Lung (tissue), 12 donors: Measurements from ENCODE around the gene PARD3B. TPM values are rescaled to one million over a fixed set of nuclear protein-coding genes. Genes with fewer than 3 reads are reported as not detected.

ENCODE experiments used
- ATAC-seq: fragments of 200-7000 bp; cut with Tn5 transposase; one replicate; pipeline ENCODE4 v1.9.1; 2020; ENCODE audit warnings: moderate number of reproducible peaks; ENCODE audit not compliant: insufficient read depth, low FRiP score
- DNase-seq, 3 donors: peaks; one replicate each; pipeline ENCODE4 v3.0.0-alpha.2; 2013 to 2017
- H3K27ac ChIP-seq, 2 donors: one replicate each; pipeline ENCODE4 v1.5.1; 2013; ENCODE audit warnings: mild to moderate bottlenecking in 2 of 2, moderate library complexity in 2 of 2, control low read depth in 1 of 2, inconsistent platforms in 1 of 2, low read depth in 1 of 2, low read length in 1 of 2
- H3K27me3 ChIP-seq, 3 donors: one replicate each; pipeline ENCODE4 v1.5.1; 2013; ENCODE audit warnings: low read length in 2 of 3; ENCODE audit not compliant: control insufficient read depth in 3 of 3, insufficient read depth in 3 of 3
- H3K36me3 ChIP-seq, 4 donors: one replicate each; pipeline ENCODE4 v1.5.1; 2013; ENCODE audit warnings: low read length in 4 of 4, mild to moderate bottlenecking in 1 of 4, moderate library complexity in 1 of 4; ENCODE audit not compliant: control insufficient read depth in 4 of 4, insufficient read depth in 4 of 4
- H3K4me1 ChIP-seq, 5 donors: one replicate each; pipeline ENCODE4 v1.5.1; 2013; ENCODE audit warnings: low read length in 5 of 5, mild to moderate bottlenecking in 2 of 5, moderate library complexity in 1 of 5; ENCODE audit not compliant: control insufficient read depth in 5 of 5, insufficient read depth in 5 of 5
- H3K4me3 ChIP-seq: one replicate; pipeline ENCODE4 v1.5.1; 2013; ENCODE audit warnings: mild to moderate bottlenecking, control low read depth, moderate library complexity
- H3K9ac ChIP-seq, 2 donors: one replicate each; pipeline ENCODE4 v1.5.1; 2013; ENCODE audit warnings: low read length in 2 of 2, control low read depth in 1 of 2; ENCODE audit not compliant: insufficient read depth in 1 of 2
- H3K9me3 ChIP-seq, 4 donors: one replicate each; pipeline ENCODE4 v1.5.1; 2013; ENCODE audit warnings: low read length in 3 of 4, mild to moderate bottlenecking in 1 of 4, moderate library complexity in 1 of 4; ENCODE audit not compliant: control insufficient read depth in 4 of 4, insufficient read depth in 3 of 4
- WGBS, 2 donors: extraction: QIAGEN DNeasy Blood & Tissue Kit; methylation state at CpG; one replicate each; pipeline ENCODE4 v1.1.7; 2013; 5-methylcytosine and 5-hydroxymethylcytosine counted together
- polyA plus RNA-seq, 2 donors: library from polyadenylated mRNA; stranded (reverse); fragments of 200-250 nt; gene quantifications; one replicate each; pipeline ENCODE4 v1.2.1, GENCODE V29; 2013
- total RNA-seq, 2 donors: library from RNA; depleted of rRNA in 1 of 2; stranded (reverse); fragments of >200 nt in 1 of 2; gene quantifications; one replicate each; pipeline ENCODE4 v1.2.1, GENCODE V29; 2014 to 2021
- TF ChIP-seq, protein P1 (sequence below): IDR thresholded peaks from 2 replicates; pipeline ENCODE4 v1.5.1; 2012; ENCODE audit warnings: mild to moderate bottlenecking; ENCODE audit errors: control extremely low read depth, extremely low read depth
- donor health status: control.
- donor health status: control.
- donor health status: Bipolar disorder and iron deficiency.
- donor health status: healthy.
- donor health status: DM: yes; HTN: yes; CAD: no.

Gene PARD3B
- total and polyA plus RNA-seq, 4 donors = 2.4 to 38.7 (median 17.1) TPM

DNA sequence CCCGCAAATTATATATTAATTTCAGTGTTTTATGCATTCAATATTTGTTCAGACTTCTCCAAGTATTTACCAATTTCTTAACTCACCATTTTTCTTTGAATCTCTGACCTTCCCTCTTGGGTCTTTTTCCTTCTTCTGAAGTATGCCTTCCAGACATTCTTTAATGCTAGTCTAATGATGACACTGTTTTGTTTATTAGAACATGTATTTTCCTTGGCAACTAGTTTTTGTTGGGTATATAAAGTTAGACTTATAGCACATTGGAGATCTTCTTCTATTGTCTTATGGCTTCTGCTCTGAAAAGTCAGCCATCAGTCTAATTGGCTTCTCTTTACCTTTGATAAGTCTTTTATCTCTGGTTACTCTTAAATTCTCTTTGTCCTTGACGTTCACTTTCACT is 713.8 kb downstream of the PARD3B start:
- H3K27me3 ChIP-seq = no peaks in the 10 kb centered on the region
- no peak overlapping the region for H3K4me3 ChIP-seq
- no peaks in the 10 kb centered on the region for H3K36me3 ChIP-seq
- H3K4me1 ChIP-seq = no peaks in the 10 kb centered on the region
- ATAC-seq = no peak
- H3K27ac ChIP-seq = no peak overlapping the region
- TF ChIP-seq, protein P1, sequence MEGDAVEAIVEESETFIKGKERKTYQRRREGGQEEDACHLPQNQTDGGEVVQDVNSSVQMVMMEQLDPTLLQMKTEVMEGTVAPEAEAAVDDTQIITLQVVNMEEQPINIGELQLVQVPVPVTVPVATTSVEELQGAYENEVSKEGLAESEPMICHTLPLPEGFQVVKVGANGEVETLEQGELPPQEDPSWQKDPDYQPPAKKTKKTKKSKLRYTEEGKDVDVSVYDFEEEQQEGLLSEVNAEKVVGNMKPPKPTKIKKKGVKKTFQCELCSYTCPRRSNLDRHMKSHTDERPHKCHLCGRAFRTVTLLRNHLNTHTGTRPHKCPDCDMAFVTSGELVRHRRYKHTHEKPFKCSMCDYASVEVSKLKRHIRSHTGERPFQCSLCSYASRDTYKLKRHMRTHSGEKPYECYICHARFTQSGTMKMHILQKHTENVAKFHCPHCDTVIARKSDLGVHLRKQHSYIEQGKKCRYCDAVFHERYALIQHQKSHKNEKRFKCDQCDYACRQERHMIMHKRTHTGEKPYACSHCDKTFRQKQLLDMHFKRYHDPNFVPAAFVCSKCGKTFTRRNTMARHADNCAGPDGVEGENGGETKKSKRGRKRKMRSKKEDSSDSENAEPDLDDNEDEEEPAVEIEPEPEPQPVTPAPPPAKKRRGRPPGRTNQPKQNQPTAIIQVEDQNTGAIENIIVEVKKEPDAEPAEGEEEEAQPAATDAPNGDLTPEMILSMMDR = no peak
- no peak overlapping the region for H3K9ac ChIP-seq
- WGBS, 2 donors = 93 to 97% methylated on average over 2 of the region's 2 CpGs
- no peak for DNase-seq
- no peaks in the 10 kb centered on the region for H3K9me3 ChIP-seq

DNA sequence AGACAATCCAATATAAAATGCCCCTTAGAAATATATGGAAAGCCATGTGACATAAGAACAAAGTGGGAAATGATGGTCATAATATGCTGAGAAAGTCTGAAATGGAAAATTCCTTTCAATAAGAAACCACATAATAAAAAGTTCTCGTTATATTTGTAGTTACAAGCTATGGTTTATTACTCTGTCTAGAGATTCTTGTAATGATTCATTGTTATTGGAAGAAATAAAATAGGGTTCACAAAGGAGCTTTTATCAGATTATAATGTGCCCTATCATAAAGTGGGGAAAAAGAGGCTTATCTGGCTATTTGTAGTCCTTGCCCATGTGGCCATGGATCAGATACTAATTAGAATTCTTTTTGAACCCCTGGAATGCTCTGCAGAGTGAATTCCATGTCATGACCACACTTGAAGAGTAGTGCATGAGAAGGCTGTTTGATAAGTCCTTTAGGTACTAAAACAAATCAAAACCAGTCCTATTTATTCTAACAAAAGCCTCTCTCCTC is 716.3 kb downstream of the PARD3B start:
- Histone ChIP-seq H3K27ac (no peak overlapping the region), H3K4me1 (no peaks in the 10 kb centered on the region), H3K9ac (no peak overlapping the region), H3K36me3 (no peaks in the 10 kb centered on the region), H3K27me3 (no peaks in the 10 kb centered on the region), H3K4me3 (no peak overlapping the region), H3K9me3 (no peaks in the 10 kb centered on the region)
- ATAC-seq (no peak), DNase-seq (no peak)
- TF ChIP-seq, protein P1 = no peak
- WGBS, 2 donors = 86 to 91% methylated on average over 1 of the region's 1 CpG

DNA sequence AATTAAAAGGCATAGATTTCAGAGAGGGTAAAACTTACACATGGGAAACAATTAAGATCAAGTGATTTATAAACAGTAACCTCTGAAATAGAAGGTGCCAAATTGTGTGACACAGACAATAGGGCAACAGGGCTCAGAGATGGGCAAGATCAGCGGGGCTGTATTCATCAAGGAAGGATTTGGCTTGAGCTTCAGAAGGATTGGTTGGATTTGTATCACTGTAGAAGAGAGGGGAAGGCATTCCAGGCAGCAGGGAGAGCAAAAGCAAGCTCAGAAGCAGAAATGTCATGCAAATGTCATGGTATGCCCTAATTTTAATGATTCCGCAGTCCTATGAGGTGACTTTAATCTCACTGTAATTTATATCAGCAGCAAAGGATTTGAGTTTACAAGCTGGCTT is 722.0 kb downstream of the PARD3B start:
- Histone ChIP-seq H3K4me1 (no peaks in the 10 kb centered on the region), H3K27ac (no peak overlapping the region), H3K9ac (no peak overlapping the region), H3K9me3 (no peaks in the 10 kb centered on the region), H3K36me3 (no peaks in the 10 kb centered on the region), H3K27me3 (no peaks in the 10 kb centered on the region), H3K4me3 (no peak overlapping the region)
- WGBS, 2 donors = 88 to 95% methylated on average over 2 of the region's 2 CpGs
- DNase-seq (no peak), ATAC-seq (no peak)
- TF ChIP-seq, protein P1 = no peak

GRCh38 chr2:205270689-205271088 is 725.4 kb downstream of the PARD3B start:
- ATAC-seq (no peak), DNase-seq (peak; percentile 28 to 69 (median 29))
- H3K27ac ChIP-seq = no peak overlapping the region
- no peak overlapping the region for H3K9ac ChIP-seq
- 47 to 71% methylated on average over 4 of the region's 4 CpGs for WGBS, 2 donors
- peaks cover 0 to 4% (median 0%) of the 10 kb centered on the region in 4 donors for H3K36me3 ChIP-seq
- TF ChIP-seq, protein P1 = no peak
- no peaks in the 10 kb centered on the region for H3K4me1 ChIP-seq
- H3K9me3 ChIP-seq = no peaks in the 10 kb centered on the region
- H3K27me3 ChIP-seq = no peaks in the 10 kb centered on the region
- H3K4me3 ChIP-seq = no peak overlapping the region
